Natural killer cell treated with Interleukin-12 subunit alpha and Interleukin-12 subunit beta and Interleukin-15 and Interleukin-18, amount 100 ng/mL, for 72 hours (primary cell): ENCODE measurements around the gene PRR7. TPM values are rescaled to one million over a fixed set of nuclear protein-coding genes. Genes with fewer than 3 reads are reported as not detected.

Source experiments
- ATAC-seq, 2 donors: fragments of 150-1000 bp; cut with Tn5 transposase in 1 of 2; sonication (Bioruptor Pico), chemical (Tn5 transposase) in 1 of 2; 2 replicates each; pipeline ENCODE4 v1.10.0; 2021
- DNase-seq: peaks from one replicate; pipeline ENCODE4 v3.0.0; 2022; ENCODE audit warnings: low spot score
- H3K27ac Mint-ChIP-seq, 2 donors: 1 replicate in 1 of 2; 2 replicates in 1 of 2; pipeline ENCODE4 v1.8.0; 2022; ENCODE audit warnings: mixed read lengths in 2 of 2, mild to moderate bottlenecking in 1 of 2, moderate library complexity in 1 of 2
- H3K27me3 Mint-ChIP-seq, 2 donors: 1 replicate in 1 of 2; 2 replicates in 1 of 2; pipeline ENCODE4 v1.8.0; 2022; ENCODE audit warnings: mixed read lengths in 2 of 2
- H3K36me3 Mint-ChIP-seq: one replicate; pipeline ENCODE4 v1.8.0; 2022; ENCODE audit warnings: mixed read lengths
- H3K4me1 Mint-ChIP-seq, 2 donors: 1 replicate in 1 of 2; 2 replicates in 1 of 2; pipeline ENCODE4 v1.8.0; 2022; ENCODE audit warnings: low read depth in 2 of 2, mixed read lengths in 2 of 2, mild to moderate bottlenecking in 1 of 2
- H3K4me3 Mint-ChIP-seq: one replicate; pipeline ENCODE4 v1.8.0; 2022; ENCODE audit warnings: mixed read lengths
- H3K9me3 Mint-ChIP-seq: 2 replicates; pipeline ENCODE4 v1.8.0; 2022; ENCODE audit warnings: mixed read lengths
- total RNA-seq, 2 donors: library from RNA; stranded (reverse); gene quantifications; one replicate each; pipeline ENCODE4 v1.2.3, GENCODE V29; 2022

Gene PRR7
- total RNA-seq, 2 donors from 2014 or later, result 0.83 to 2.6 TPM

GRCh38 chr5:177500685-177501522 lies 54.3 kb downstream of the PRR7 start:
- Mint-ChIP-seq H3K27me3 (peaks cover 8 to 10% of the 10 kb centered on the region in 2 donors), H3K9me3 (no peaks in the 10 kb centered on the region), H3K4me1 (peaks cover 15 to 27% of the 10 kb centered on the region in 2 donors), H3K27ac (peak overlapping the region in 1 of 2 donors; percentile 54), H3K36me3 (no peaks in the 10 kb centered on the region), H3K4me3 (no peak overlapping the region)
- peak; percentile 85 for DNase-seq
- ATAC-seq, result no peak

- H3K4me3 Mint-ChIP-seq, result no peak overlapping the region
- H3K27ac Mint-ChIP-seq, result no peak overlapping the region
- peaks cover 15 to 27% of the 10 kb centered on the region in 2 donors for H3K4me1 Mint-ChIP-seq
- no peaks in the 10 kb centered on the region for H3K36me3 Mint-ChIP-seq
- peaks cover 8 to 10% of the 10 kb centered on the region in 2 donors for H3K27me3 Mint-ChIP-seq
- no peak for DNase-seq
- H3K9me3 Mint-ChIP-seq, result no peaks in the 10 kb centered on the region
- ATAC-seq, result no peak
Measured at GRCh38 chr5:177501874-177502678, 55.5 kb downstream of the PRR7 start.

- H3K4me1 Mint-ChIP-seq, result peaks cover 12 to 23% of the 10 kb centered on the region in 2 donors
- peaks cover 8 to 10% of the 10 kb centered on the region in 2 donors for H3K27me3 Mint-ChIP-seq
- no peak for ATAC-seq
- no peak for DNase-seq
- H3K27ac Mint-ChIP-seq, result no peak overlapping the region
- H3K36me3 Mint-ChIP-seq, result no peaks in the 10 kb centered on the region
- H3K9me3 Mint-ChIP-seq, result no peaks in the 10 kb centered on the region
- H3K4me3 Mint-ChIP-seq, result no peak overlapping the region
Measured at GRCh38 chr5:177502886-177503285, 56.3 kb downstream of the PRR7 start.

- no peaks in the 10 kb centered on the region for H3K9me3 Mint-ChIP-seq
Measured at GRCh38 chr5:177503351-177504085, 56.9 kb downstream of the PRR7 start.

GRCh38 chr5:177504086-177505056 lies 57.8 kb downstream of the PRR7 start:
- Mint-ChIP-seq H3K27ac (no peak overlapping the region), H3K4me1 (peaks cover 9 to 12% of the 10 kb centered on the region in 2 donors), H3K4me3 (no peak overlapping the region), H3K9me3 (no peaks in the 10 kb centered on the region), H3K36me3 (no peaks in the 10 kb centered on the region), H3K27me3 (peaks cover 0 to 3% of the 10 kb centered on the region in 2 donors)
- DNase-seq (no peak), ATAC-seq (peak in 1 of 2 donors; percentile 1)

More at GRCh38 chr5:177503351-177504085, 56.9 kb downstream of the PRR7 start:
- ATAC-seq (no peak), DNase-seq (no peak)
- H3K4me3 Mint-ChIP-seq, result no peak overlapping the region
- no peaks in the 10 kb centered on the region for H3K36me3 Mint-ChIP-seq
- peaks cover 7 to 17% of the 10 kb centered on the region in 2 donors for H3K4me1 Mint-ChIP-seq
- H3K27ac Mint-ChIP-seq, result no peak overlapping the region
- H3K27me3 Mint-ChIP-seq, result peaks cover 5 to 7% of the 10 kb centered on the region in 2 donors

GRCh38 chr5:177505075-177505474 lies 58.5 kb downstream of the PRR7 start:
- ATAC-seq (no peak), DNase-seq (no peak)
- no peaks in the 10 kb centered on the region for H3K36me3 Mint-ChIP-seq
- H3K4me3 Mint-ChIP-seq, result no peak overlapping the region
- H3K4me1 Mint-ChIP-seq, result peaks cover 13 to 16% of the 10 kb centered on the region in 2 donors
- H3K9me3 Mint-ChIP-seq, result no peaks in the 10 kb centered on the region
- H3K27me3 Mint-ChIP-seq, result no peaks in the 10 kb centered on the region
- H3K27ac Mint-ChIP-seq, result no peak overlapping the region

Other genes with a start within 250 kb of the PRR7 start
- 10 to 100 TPM; 44.2 to 49.8 TPM for gene RAB24, start 143.1 kb upstream of the PRR7 start, total RNA-seq
- gene PRELID1, start 143.0 kb upstream of the PRR7 start, total RNA-seq, result 100 to 1,000 TPM; 310 to 360 TPM
- 10 to 100 TPM; 15.0 to 24.8 TPM for gene MXD3, start 134.9 kb upstream of the PRR7 start, total RNA-seq
- 100 to 1,000 TPM; 136 to 150 TPM for gene LMAN2, start 95.1 kb upstream of the PRR7 start, total RNA-seq
- 10 to 100 TPM; 26.5 to 45.4 TPM for gene RGS14, start 88.9 kb upstream of the PRR7 start, total RNA-seq
- not detected for gene SLC34A1, start 62.4 kb upstream of the PRR7 start, total RNA-seq
- not detected for gene PFN3, start 46.2 kb upstream of the PRR7 start, total RNA-seq
- gene F12, start 37.2 kb upstream of the PRR7 start, total RNA-seq, result under 1 TPM in 1 of 2 donors, not detected in 1; 0.45 TPM
- 100 to 1,000 TPM in 1 of 2 donors, 10 to 100 TPM in 1; 58.1 to 113 TPM for gene GRK6, start 20.1 kb upstream of the PRR7 start, total RNA-seq
- gene DBN1, start 26.8 kb downstream of the PRR7 start, total RNA-seq, result 10 to 100 TPM in 1 of 2 donors, 1 to 10 TPM in 1; 7.1 to 13.3 TPM
- gene PDLIM7, start 50.8 kb downstream of the PRR7 start, total RNA-seq, result 10 to 100 TPM; 15.5 to 39.1 TPM
- gene DOK3, start 63.0 kb downstream of the PRR7 start, total RNA-seq, result 10 to 100 TPM; 10.0 to 18.0 TPM
- gene DDX41, start 70.1 kb downstream of the PRR7 start, total RNA-seq, result 100 to 1,000 TPM; 162 to 168 TPM
- 100 to 1,000 TPM in 1 of 2 donors, 10 to 100 TPM in 1; 57.9 to 135 TPM for gene FAM193B, start 107.7 kb downstream of the PRR7 start, total RNA-seq
- 100 to 1,000 TPM; 177 to 236 TPM for gene TMED9, start 145.4 kb downstream of the PRR7 start, total RNA-seq
- gene B4GALT7, start 153.3 kb downstream of the PRR7 start, total RNA-seq, result 10 to 100 TPM; 26.6 to 42.8 TPM